Activated CD8-positive, alpha-beta memory T cell treated with anti-CD3 and anti-CD28 coated beads for 24 hours (primary cell): ENCODE results near the gene UBL5.
"Not testable (repeated sequence)": the region's sequence is repeated elsewhere in the genome, so short reads cannot be mapped to it uniquely, and the experiment has no call there.

Experiments
- DNase-seq: peaks from one replicate; pipeline ENCODE4 v3.0.0-alpha.2; 2020

Gene UBL5

GRCh38 chr19:9827289-9828238, at the start of gene UBL5:
Gene UBL5, plus strand, starts transcription at chr19:9827918. Its CDS starts 420 bp downstream, at chr19:9828338.
- DNase-seq, result peak; percentile 93

GRCh38 chr19:9782338-9782737, 45.4 kb upstream of the UBL5 start:
- DNase-seq, result no peak

GRCh38 chr19:9784163-9784496, 43.6 kb upstream of the UBL5 start:
- not testable (repeated sequence) for DNase-seq

- peak; percentile 95 for DNase-seq
Measured at GRCh38 chr19:9785367-9786331, 42.1 kb upstream of the UBL5 start.

GRCh38 chr19:9786342-9786741, 41.4 kb upstream of the UBL5 start:
- DNase-seq, result no peak

GRCh38 chr19:9786819-9787218, 40.9 kb upstream of the UBL5 start:
- no peak for DNase-seq

- DNase-seq, result not testable (repeated sequence)
Measured at GRCh38 chr19:9788604-9789003, 39.1 kb upstream of the UBL5 start.

- no peak for DNase-seq
Measured at GRCh38 chr19:9789066-9789465, 38.7 kb upstream of the UBL5 start.

- DNase-seq, result not testable (repeated sequence)
Measured at GRCh38 chr19:9789579-9789978, 38.1 kb upstream of the UBL5 start.

GRCh38 chr19:9791073-9791367, 36.7 kb upstream of the UBL5 start:
- DNase-seq, result not testable (repeated sequence)

GRCh38 chr19:9791552-9792205, 36.0 kb upstream of the UBL5 start:
- DNase-seq, result peak; percentile 94

GRCh38 chr19:9792206-9793070, 35.3 kb upstream of the UBL5 start:
- DNase-seq, result peak; percentile 95

- no peak for DNase-seq
Measured at GRCh38 chr19:9793071-9793591, 34.6 kb upstream of the UBL5 start.

- DNase-seq, result peak; percentile 87
Measured at GRCh38 chr19:9796113-9796773, 31.5 kb upstream of the UBL5 start.

- DNase-seq, result no peak
Measured at GRCh38 chr19:9797871-9798270, 29.8 kb upstream of the UBL5 start.

GRCh38 chr19:9799162-9799561, 28.6 kb upstream of the UBL5 start:
- DNase-seq, result no peak

GRCh38 chr19:9801976-9802375, 25.7 kb upstream of the UBL5 start:
- DNase-seq, result no peak

- DNase-seq, result no peak
Measured at GRCh38 chr19:9806803-9807202, 20.9 kb upstream of the UBL5 start.

GRCh38 chr19:9808855-9809824, 18.6 kb upstream of the UBL5 start:
- no peak for DNase-seq

GRCh38 chr19:9811139-9811538, 16.6 kb upstream of the UBL5 start:
- no peak for DNase-seq
